Suprapubic skin (tissue), 4 donors: ENCODE results near the gene TRIL. TPM values are rescaled to one million over a fixed set of nuclear protein-coding genes. Genes with fewer than 3 reads are reported as not detected.

ENCODE experiments used
- DNase-seq, 2 donors: peaks; one replicate each; pipeline ENCODE4 v3.0.0-alpha.2; 2019; ENCODE audit warnings: low spot score in 2 of 2
- H3K27ac ChIP-seq: fragments of 200-600 bp; sonication (generic); one replicate; pipeline ENCODE4 v1.5.1; 2019
- H3K27me3 ChIP-seq: fragments of 200-600 bp; sonication (generic); one replicate; pipeline ENCODE4 v1.5.1; 2019
- H3K36me3 ChIP-seq: fragments of 200-600 bp; sonication (generic); one replicate; pipeline ENCODE4 v1.5.1; 2019
- H3K4me1 ChIP-seq: fragments of 200-600 bp; sonication (generic); one replicate; pipeline ENCODE4 v1.5.1; 2019
- H3K4me3 ChIP-seq: fragments of 200-600 bp; sonication (generic); one replicate; pipeline ENCODE4 v1.5.1; 2019; ENCODE audit warnings: mild to moderate bottlenecking
- H3K9me3 ChIP-seq: fragments of 200-600 bp; sonication (generic); one replicate; pipeline ENCODE4 v1.5.1; 2019
- CTCF ChIP-seq, 2 donors: fragments of 200-600 bp in 1 of 2; fragments of 450-650 bp in 1 of 2; sonication (generic) in 1 of 2; IDR thresholded peaks; one replicate each; pipeline ENCODE4 v1.5.1; 2016 to 2019; ENCODE audit warnings: antibody characterized with exemption in 2 of 2, mild to moderate bottlenecking in 1 of 2, moderate library complexity in 1 of 2
- EP300 ChIP-seq: sonication (generic); formaldehyde crosslinking; IDR thresholded peaks from one replicate; pipeline ENCODE4 v1.6.1; 2017; ENCODE audit warnings: antibody characterized with exemption
- POLR2A ChIP-seq, 2 donors: fragments of 450-650 bp; IDR thresholded peaks; one replicate each; pipeline ENCODE4 v1.6.1; 2017; ENCODE audit warnings: antibody characterized with exemption in 2 of 2, mild to moderate bottlenecking in 2 of 2, moderate library complexity in 2 of 2
- POLR2AphosphoS5 ChIP-seq, 3 donors: sonication (generic); formaldehyde crosslinking; IDR thresholded peaks; one replicate each; pipeline ENCODE4 v1.6.1; 2017; ENCODE audit warnings: antibody characterized with exemption in 3 of 3
- WGBS: methylation state at CpG from one replicate; pipeline ENCODE4 v1.1.5; 2018; 5-methylcytosine and 5-hydroxymethylcytosine counted together
- total RNA-seq, 4 donors: library from RNA; depleted of rRNA; stranded (reverse); fragments of >200 nt; gene quantifications; one replicate each; pipeline ENCODE4 v1.1.0, GENCODE V29; 2016

The TRIL gene
- total RNA-seq, 4 donors from 2014 or later, result 1.4 to 6.0 (median 2.9) TPM

- no peaks in the 10 kb centered on the region for H3K36me3 ChIP-seq
- TF ChIP-seq POLR2AphosphoS5 (IDR thresholded peaks at IDR 0.05) (no peak), CTCF (IDR thresholded peaks at IDR 0.05) (no peak), POLR2A (IDR thresholded peaks at IDR 0.05) (no peak), EP300 (no peak)
- WGBS, result 82% methylated on average over 4 of the region's 4 CpGs
These were observed 35.2 kb upstream of the TRIL start for GRCh38 chr7:28993371-28993770.

GRCh38 chr7:28992798-28993197 lies 34.7 kb upstream of the TRIL start:
- Histone ChIP-seq H3K9me3 (no peaks in the 10 kb centered on the region), H3K27ac (no peak overlapping the region), H3K4me1 (peaks cover 26% of the 10 kb centered on the region), H3K36me3 (no peaks in the 10 kb centered on the region), H3K27me3 (no peaks in the 10 kb centered on the region), H3K4me3 (no peak overlapping the region)
- TF ChIP-seq CTCF (IDR thresholded peaks at IDR 0.05) (no peak), EP300 (no peak), POLR2AphosphoS5 (IDR thresholded peaks at IDR 0.05) (no peak), POLR2A (IDR thresholded peaks at IDR 0.05) (no peak)
- WGBS, result 64% methylated on average over 1 of the region's 1 CpG
- no peak for DNase-seq

More at GRCh38 chr7:28993371-28993770, 35.2 kb upstream of the TRIL start:
- H3K9me3 ChIP-seq, result no peaks in the 10 kb centered on the region
- H3K27ac ChIP-seq, result no peak overlapping the region
- DNase-seq, result no peak
- H3K4me1 ChIP-seq, result peaks cover 21% of the 10 kb centered on the region
- no peak overlapping the region for H3K4me3 ChIP-seq
- no peaks in the 10 kb centered on the region for H3K27me3 ChIP-seq

GRCh38 chr7:28990200-28990960 lies 32.2 kb upstream of the TRIL start:
- Histone ChIP-seq H3K36me3 (no peaks in the 10 kb centered on the region), H3K4me1 (peaks cover 46% of the 10 kb centered on the region), H3K27ac (no peak overlapping the region), H3K9me3 (no peaks in the 10 kb centered on the region), H3K27me3 (no peaks in the 10 kb centered on the region), H3K4me3 (no peak overlapping the region)
- peak in 1 of 2 donors; percentile 82 for DNase-seq
- TF ChIP-seq EP300 (no peak), POLR2AphosphoS5 (IDR thresholded peaks at IDR 0.05) (no peak), CTCF (IDR thresholded peaks at IDR 0.05) (no peak), POLR2A (IDR thresholded peaks at IDR 0.05) (no peak)
- WGBS, result 55% methylated on average over 11 of the region's 11 CpGs

GRCh38 chr7:28989211-28989980 lies 31.3 kb upstream of the TRIL start:
- Histone ChIP-seq H3K4me1 (peaks cover 56% of the 10 kb centered on the region), H3K27me3 (no peaks in the 10 kb centered on the region), H3K36me3 (no peaks in the 10 kb centered on the region), H3K27ac (no peak overlapping the region), H3K4me3 (no peak overlapping the region), H3K9me3 (no peaks in the 10 kb centered on the region)
- 77% methylated on average over 6 of the region's 6 CpGs for WGBS
- no peak for DNase-seq
- TF ChIP-seq CTCF (IDR thresholded peaks at IDR 0.05), result no peak
- TF ChIP-seq EP300, result no peak
- TF ChIP-seq POLR2A (IDR thresholded peaks at IDR 0.05), result no peak
- no peak for TF ChIP-seq POLR2AphosphoS5 (IDR thresholded peaks at IDR 0.05)

GRCh38 chr7:28988810-28989209 lies 30.7 kb upstream of the TRIL start:
- peak; percentile 75 to 83 for DNase-seq

More at GRCh38 chr7:28988810-28989209, 30.7 kb upstream of the TRIL start:
- Histone ChIP-seq H3K9me3 (no peaks in the 10 kb centered on the region), H3K36me3 (no peaks in the 10 kb centered on the region), H3K4me1 (peaks cover 62% of the 10 kb centered on the region), H3K27me3 (no peaks in the 10 kb centered on the region), H3K4me3 (no peak overlapping the region), H3K27ac (peak overlapping the region; percentile 70)
- TF ChIP-seq CTCF (IDR thresholded peaks at IDR 0.05), result no peak
- TF ChIP-seq EP300, result no peak
- peak in 2 of 3 donors; percentile 88 to 94 for TF ChIP-seq POLR2AphosphoS5 (IDR thresholded peaks at IDR 0.05)
- TF ChIP-seq POLR2A (IDR thresholded peaks at IDR 0.05), result no peak
- 40% methylated on average over 4 of the region's 4 CpGs for WGBS
